Posterior cingulate gyrus (tissue), 11 donors: ENCODE measurements around the gene IFIT5.
"Not testable (repeated sequence)": the region's sequence is repeated elsewhere in the genome, so short reads cannot be mapped to it uniquely, and the experiment has no call there.

Experiments used
- DNase-seq, 10 donors: peaks; one replicate each; pipeline versions ENCODE4 v3.0.0 to v3.0.0-alpha.2; 2020 to 2021; ENCODE audit warnings: mixed read lengths in 3 of 10
- intact Hi-C: fragments of 100-400 bp; cut with DNase I; formaldehyde crosslinking; loops from one replicate; pipeline ENCODE4 v1.15.1; 2023

The IFIT5 gene, protein sequence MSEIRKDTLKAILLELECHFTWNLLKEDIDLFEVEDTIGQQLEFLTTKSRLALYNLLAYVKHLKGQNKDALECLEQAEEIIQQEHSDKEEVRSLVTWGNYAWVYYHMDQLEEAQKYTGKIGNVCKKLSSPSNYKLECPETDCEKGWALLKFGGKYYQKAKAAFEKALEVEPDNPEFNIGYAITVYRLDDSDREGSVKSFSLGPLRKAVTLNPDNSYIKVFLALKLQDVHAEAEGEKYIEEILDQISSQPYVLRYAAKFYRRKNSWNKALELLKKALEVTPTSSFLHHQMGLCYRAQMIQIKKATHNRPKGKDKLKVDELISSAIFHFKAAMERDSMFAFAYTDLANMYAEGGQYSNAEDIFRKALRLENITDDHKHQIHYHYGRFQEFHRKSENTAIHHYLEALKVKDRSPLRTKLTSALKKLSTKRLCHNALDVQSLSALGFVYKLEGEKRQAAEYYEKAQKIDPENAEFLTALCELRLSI

DNA sequence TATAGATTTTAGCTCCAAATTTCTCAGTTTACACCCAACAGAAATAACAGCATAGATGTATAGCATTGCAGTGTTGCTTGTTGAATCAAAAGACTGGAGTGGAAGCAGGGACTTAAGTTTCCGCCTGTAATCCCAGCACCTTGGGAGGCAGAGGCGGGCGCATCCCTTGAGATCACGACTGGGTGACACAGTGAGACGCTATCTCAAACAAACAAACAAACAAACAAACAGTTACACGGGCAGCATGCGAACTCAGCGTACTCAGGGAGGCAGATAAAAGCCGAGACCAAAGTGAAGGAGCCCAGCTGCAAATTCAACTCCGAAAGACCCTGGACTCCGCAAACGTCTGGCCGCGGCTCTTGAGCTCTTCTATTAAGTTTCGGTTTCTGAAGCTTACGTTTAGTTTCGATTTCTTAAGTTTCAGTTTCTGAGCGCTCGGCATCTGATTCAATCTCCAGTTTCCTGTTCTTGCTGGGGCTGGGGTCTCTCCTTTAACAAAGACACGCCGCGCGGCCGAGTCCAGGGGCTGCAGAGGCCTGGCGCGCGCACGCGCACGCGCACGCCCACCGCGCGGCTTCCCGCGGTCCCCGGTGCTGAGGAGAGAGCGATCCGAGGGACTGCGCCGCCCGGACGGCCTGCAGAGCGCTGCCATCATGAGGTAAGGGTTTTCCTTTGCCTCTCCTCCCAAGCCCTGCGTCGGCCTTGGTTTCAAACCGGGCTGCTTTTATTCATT, at the start of gene IFIT5:
TSS of gene IFIT5 (plus strand) at position 423 of the 733 bp plus-strand sequence. CDS start at position 654, 231 bp downstream.
- intact Hi-C loops, result no loop called here

DNA sequence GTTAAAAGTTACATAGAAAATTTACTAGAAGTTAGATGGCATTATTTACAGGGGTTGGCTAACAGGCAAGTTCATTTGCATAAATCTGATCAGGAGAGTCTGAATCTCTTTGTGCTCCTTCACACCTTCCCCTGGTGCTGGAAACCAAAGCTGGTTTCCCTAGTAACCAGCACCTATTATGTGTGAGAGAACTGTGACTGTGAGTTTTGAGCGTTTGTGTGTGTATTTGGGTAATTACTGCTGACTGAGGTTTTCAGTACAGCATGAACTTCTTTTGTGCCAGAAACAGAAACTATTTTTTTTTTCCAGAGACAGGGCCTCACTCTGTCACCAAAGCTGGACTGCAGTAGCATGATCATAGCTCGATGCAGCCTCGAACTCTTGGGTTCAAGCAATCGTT, 46.8 kb upstream of the IFIT5 start:
- intact Hi-C loops, result no loop called here
- no peak for DNase-seq

More for the DNA sequence above, at the start of gene IFIT5:
- DNase-seq, result peak; percentile 53 to 96 (median 71)

DNA sequence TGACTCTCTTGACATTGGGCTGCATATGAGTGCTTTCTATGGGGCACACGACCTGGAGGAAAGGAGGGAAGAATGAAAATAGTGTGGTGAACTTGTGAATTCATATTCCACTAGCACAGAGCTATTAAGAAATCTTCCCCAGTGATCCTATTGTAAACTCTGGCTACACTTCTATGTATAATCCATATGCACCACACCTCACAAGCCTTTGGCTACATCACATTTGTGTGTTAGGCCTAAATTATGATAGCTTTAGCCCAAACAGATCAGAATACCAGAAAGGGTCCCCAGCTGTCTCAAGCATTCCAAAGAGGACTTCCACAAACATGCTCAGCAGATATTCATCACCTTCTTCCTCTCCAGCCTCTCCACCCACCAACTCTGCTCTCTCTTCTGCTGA, 46.2 kb upstream of the IFIT5 start:
- intact Hi-C loops, result no loop called here
- no peak for DNase-seq

DNA sequence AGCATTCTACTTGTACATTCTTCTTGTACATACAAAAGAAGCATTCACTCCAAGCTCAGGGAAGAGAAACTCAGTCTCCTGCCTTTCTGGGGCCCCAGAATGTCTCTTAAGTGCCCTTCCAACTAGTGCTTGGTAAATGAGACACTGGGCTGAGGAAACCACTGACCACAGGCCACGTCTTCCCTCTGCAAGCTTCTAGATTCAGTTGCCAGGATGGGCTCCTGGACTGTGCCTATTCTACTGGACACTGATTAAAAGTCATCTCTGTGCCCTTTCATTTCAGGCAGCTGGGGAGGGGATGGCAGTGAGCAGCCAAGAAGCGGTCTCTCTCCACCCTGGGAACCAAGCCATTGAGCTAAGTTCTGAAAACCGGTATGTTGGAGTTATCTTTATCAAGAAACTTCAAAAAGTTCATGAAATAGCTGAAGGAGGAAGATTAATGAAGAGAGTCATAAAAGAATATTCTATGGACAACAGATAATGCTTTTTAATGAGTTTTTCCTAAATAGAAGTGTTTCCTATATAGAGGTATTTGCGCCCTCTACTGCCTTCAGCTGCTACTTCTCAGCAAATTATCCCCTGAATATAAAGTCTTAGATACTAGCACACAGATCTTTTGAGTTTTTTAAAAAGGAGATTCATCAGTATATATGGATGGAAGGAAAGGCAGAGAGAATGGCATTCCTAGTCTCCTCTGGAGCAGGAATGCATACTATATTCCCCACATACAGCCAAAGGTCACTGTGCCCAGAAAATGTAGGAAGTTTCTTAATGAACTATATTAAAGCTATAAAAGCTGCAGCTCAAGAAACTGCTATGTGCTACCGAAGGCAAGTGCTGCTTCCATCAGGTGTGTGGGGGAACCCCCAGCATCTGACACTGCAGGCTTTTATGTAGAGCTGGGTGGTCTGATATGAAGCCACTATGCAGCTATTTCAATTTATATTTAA, 44.9 kb upstream of the IFIT5 start:
- peak in 2 of 10 donors; percentile 36 to 70 for DNase-seq
- intact Hi-C loops, result no loop called here

GRCh38 chr10:89371079-89371478, 43.3 kb upstream of the IFIT5 start:
- intact Hi-C loops, result no loop called here
- DNase-seq, result no peak

DNA sequence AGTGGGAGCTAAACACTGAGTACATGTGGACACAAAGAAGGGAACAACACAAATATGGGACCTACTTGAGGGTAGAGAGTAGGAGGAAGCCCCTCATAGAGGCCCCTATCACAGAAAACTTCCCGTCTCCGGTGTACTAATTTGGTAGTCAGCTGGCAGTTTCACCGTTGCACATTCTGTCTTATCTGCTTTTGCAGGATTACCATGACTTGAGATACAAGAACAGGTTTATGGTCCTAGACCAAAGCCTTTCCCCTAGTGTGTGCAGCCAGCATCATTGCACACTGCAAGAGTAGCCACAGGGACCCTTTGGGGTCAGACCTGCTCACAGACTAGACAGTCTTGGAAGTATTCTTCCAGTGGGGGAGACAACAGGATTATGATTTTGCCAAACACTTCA, 42.4 kb upstream of the IFIT5 start:
- DNase-seq, result no peak
- intact Hi-C loops, result no loop called here

DNA sequence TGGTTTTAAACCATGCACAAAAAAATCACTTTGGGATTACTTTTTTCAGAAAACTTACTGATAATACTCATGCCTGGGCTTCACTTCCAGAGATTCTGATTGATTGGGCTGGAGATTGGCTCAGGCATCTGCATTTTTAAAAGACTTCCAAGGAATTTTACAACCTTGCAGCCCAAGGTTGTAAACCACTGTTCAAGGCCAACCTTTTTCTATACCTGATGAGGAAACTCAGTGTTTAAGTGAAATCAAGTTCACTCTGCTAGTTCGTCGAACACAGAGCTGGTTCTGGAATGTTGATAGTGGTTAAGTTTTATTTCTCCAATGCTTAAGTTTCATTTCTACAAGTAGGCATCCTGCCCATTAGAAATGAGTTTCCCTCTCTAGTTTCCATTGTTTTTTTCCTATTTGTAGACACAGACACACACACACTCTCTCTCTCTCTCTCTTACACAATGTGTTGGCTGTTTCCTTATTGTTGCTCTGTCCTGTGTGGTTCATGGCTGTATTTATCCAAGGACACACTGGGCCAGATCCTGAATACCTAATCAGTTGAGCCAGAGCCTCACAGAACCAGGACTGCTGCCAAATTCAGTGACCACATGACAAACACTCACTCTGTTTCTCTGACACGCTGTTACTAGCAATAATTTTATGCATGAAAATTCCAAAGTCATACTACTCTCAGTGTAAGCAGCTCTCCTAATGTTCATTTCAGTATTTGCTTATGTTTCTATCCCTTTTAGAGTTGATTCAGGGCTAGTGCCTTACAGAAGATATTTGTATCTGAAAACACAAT, 40.3 kb upstream of the IFIT5 start:
- intact Hi-C loops, result no loop called here
- DNase-seq, result peak in 9 of 10 donors; percentile 49 to 95 (median 81)

DNA sequence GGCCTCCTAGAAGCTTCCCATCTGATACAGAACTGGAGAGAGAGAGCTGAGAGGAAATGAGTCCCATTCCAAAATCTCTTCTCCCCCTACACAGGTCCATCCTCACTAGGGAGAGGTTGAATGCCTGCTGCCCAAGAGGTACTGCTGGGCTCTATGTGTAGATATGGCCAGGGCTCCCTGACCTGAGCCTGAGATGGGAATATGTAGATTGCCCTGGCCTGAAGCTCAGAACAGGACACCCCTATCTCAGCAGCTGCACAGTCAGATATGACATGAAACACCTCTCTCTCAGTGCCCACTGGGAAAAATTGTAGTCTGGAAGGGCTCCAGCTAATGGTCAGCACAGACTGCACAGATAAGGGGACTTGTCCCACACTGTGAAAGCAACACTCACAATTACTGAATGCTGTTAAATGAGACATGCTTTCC, 39.6 kb upstream of the IFIT5 start:
- DNase-seq, result no peak
- intact Hi-C loops, result no loop called here

DNA sequence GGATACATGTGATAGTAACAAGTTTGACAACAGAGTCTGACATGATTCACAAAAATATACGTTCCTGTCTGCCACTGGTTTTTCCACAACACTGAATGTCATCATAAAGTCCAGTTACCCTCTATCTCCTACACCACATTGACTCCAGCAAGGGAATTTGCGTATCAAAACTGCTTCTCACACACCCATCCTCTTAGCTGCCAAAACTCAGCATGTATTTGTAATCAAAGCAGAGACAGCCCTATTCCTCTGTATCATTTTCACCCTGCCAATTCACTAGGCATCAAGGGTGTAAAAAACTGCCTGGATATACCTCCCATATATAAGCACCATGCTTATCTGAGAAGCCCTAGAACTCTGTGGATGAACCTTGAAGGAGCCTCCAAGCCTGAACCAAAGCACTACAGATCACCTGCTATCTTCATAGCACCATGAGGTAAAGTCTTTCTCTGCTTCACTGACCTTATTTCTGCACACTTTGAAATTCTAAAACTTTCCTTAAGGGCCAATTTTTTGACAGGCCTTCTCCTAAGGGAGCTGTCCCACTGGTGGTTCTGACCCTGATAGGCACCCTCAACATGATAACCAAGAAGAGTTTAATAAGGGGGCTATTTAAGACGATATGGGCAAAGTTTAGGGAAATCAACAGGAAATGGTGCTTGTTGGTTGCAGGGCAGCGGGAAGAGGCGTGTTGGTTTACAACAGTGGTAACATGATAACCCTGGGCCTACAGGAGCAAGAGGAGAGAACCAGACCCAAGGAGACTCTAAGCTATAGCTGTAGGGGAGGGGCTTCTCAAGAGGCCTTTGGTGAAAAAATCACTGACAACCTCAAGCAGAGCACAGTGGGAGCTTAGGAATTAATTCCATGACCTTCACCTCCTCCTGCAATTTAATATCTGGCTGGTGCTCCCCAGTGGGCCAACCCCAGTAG, 36.4 kb upstream of the IFIT5 start, which contains the start of gene IFIT1B:
TSS of gene IFIT1B (plus strand) at position 352 of the 933 bp plus-strand sequence. CDS start at position 432, 80 bp downstream.
- no peak for DNase-seq
- intact Hi-C loops, result no loop called here

DNA sequence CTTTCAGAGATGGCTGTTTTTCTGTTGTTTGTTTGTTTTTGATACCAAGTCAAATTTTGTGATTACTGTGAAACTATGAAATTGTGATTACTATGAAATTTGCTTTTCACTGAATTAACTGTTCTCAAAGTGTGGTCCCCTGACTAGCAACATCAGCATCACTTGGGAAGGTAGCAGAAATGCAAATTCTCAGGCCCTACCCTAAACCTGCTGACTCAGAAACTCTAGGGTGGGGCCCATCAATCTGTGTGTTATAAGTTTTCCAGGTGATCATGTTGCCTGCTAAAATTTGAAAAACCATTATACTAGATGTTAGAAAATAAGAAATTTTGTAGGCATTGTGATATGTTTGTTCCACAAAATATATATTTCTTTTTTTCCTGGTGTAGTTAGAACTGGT, 35.3 kb upstream of the IFIT5 start:
- no peak for DNase-seq
- intact Hi-C loops, result no loop called here

- no peak for DNase-seq
- intact Hi-C loops, result no loop called here
These were observed 31.6 kb upstream of the IFIT5 start for GRCh38 chr10:89382757-89383156.

DNA sequence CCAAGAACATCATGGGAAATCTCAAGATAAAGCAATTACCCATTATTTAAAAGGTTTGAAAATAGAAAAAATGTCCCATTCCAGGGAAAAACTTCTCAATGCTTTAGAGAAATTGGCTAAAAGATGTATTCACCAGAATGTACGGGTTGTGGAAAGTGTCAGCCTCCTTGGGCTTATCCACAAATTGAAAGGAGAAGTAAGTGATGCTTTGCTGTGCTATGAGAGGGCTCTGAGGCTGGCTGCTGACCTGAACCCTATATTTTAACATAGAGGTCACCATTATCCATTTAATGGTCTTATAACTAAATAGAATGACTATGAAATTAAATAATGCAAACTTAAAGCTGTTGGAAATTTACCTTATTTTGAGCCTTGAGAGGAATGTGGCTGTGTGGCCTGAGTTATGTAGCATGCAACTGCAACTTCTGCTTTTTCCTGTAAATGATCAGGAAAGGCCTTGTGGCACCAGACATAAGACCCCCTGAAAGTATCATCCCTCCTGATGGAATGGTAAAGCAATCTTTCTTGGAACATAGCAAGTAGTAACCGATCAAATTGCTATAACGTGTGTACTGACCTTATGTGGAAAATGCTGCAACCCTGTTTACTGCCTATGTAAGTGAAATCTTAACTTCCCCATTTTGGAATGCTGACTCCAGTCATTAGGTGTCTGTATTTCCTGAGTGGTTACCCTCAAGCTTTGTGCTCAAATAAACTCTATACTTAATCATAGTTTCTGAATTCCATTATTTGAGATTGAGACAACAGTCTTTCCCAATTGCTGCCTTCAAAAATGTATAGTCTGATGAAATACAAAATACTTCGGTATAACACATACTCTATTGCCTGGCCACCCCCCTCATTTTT, 29.7 kb upstream of the IFIT5 start:
- intact Hi-C loops, result no loop called here
- no peak for DNase-seq

- DNase-seq, result no peak
- intact Hi-C loops, result no loop called here
These were observed 25.6 kb upstream of the IFIT5 start for GRCh38 chr10:89388806-89389205.

- intact Hi-C loops, result no loop called here
- DNase-seq, result no peak
These were observed 25.1 kb upstream of the IFIT5 start for GRCh38 chr10:89389254-89389653.

DNA sequence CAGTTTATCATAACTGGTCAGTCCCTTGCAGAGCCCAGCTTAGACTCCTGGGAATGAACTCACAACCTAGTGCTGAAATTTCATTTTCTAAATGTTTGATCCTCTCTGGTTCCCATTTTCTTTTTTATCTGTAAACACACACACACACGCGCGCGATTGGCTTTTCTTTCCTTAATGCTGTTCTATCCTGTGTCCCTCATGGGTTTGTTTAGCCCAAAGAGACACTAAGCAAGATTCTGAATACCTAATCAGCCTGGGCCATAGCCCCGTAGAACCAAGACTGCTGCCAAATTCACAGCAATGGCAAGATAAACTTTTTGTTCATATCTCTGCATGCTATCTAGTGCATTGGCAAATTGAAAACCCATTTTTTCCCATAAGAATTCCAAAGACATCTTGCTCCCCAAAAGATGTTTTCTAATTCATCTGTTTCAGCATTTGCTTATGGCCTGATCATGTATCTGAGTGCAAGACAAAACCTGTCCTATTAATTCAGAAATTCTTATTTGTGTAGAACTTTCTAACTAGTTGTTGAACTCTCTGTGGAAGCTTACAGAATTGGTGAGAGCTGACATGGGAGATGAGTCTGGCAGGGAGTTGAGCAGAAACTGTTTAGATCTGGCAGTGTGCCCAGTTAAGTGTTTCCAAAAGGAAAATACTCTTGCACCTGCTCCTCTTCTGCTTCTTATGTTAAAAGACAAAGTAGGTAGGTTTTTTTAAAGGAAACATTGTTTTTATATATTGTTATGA, 23.7 kb upstream of the IFIT5 start:
- no peak for DNase-seq
- intact Hi-C loops, result no loop called here

- DNase-seq, intact Hi-C loops: not testable (repeated sequence)
These were observed 23.2 kb upstream of the IFIT5 start for GRCh38 chr10:89391226-89391576.
